ENCODE measurements around the gene SLMAP.

The SLMAP gene

GRCh38 chr3:57972531-57973111, 216.5 kb downstream of the SLMAP start:
- Histone ChIP-seq H3K4me2 (ENCODE audit: low read depth, low read length) (no peak overlapping the region), H3K27me3 (replicated peaks; ENCODE audit: insufficient read depth, low read length) (no peaks in the 10 kb centered on the region), H4K20me1 (ENCODE audit: insufficient read depth, low read length) (no peaks in the 10 kb centered on the region), H3K4me1 (ENCODE audit: low read length) (no peaks in the 10 kb centered on the region), H3K36me3 (replicated peaks; ENCODE audit: insufficient read depth, low read length) (no peaks in the 10 kb centered on the region), H3K27ac (ENCODE audit: low read length) (no peak overlapping the region), H3K4me3 (ENCODE audit: low read length) (no peak overlapping the region), H3K9me3 (replicated peaks; ENCODE audit: insufficient read depth, low read length) (no peaks in the 10 kb centered on the region), H2AFZ (ENCODE audit: low read length) (no peak overlapping the region), H3K9me2 (replicated peaks; ENCODE audit: insufficient read depth, low read length) (no peaks in the 10 kb centered on the region), H3F3A (ENCODE audit: insufficient read depth, low read length) (no peaks in the 10 kb centered on the region), H3K9ac (ENCODE audit: low read length) (no peak overlapping the region), H3K79me2 (ENCODE audit: low read length) (no peaks in the 10 kb centered on the region)
- no peak for TF ChIP-seq EZH2phosphoT487 (IDR thresholded peaks at IDR 0.05; ENCODE audit: low read length)
- no peak for DNase-seq

DNA sequence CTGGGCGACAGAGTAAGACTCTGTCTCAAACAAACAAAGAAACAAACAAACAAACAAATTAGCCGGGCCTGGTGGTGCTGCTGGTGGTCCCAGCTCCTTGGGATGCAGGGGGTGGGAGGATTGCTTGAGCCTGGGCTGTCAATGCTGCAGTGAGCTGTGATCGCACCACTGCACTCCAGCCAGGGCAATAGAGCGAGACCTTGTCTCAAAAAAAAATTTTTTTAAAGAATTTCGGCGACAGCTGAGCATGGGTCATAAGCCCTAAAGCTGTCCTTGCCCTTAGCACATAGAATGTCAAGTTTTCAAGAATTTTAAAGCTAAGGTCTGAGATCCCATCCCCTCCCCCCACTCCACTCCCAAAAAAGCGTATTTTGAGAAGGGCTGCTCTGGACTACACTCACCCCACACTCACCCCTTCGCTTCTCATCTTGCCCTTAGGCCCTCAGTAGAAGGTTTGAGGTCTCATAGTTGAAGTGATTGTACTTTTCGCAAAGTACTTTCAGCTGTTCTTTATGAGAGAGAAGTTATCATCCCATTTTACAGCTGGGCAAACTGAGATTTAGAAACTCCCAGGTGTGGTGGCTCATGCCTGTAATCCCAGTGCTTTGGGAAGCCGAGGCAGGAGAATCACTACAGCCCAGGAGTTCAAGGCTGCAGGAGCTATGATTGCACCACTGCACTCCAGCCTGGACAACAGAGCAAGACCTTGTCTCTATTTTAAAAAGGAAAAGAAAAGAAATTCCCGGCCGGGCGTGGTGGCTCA, 217.8 kb downstream of the SLMAP start:
- Histone ChIP-seq H3K36me3 (replicated peaks; ENCODE audit: insufficient read depth, low read length) (no peaks in the 10 kb centered on the region), H4K20me1 (ENCODE audit: insufficient read depth, low read length) (no peaks in the 10 kb centered on the region), H3K27me3 (replicated peaks; ENCODE audit: insufficient read depth, low read length) (no peaks in the 10 kb centered on the region), H2AFZ (ENCODE audit: low read length) (no peak overlapping the region), H3K4me3 (ENCODE audit: low read length) (no peak overlapping the region), H3F3A (ENCODE audit: insufficient read depth, low read length) (no peaks in the 10 kb centered on the region), H3K79me2 (ENCODE audit: low read length) (no peaks in the 10 kb centered on the region), H3K4me1 (ENCODE audit: low read length) (no peaks in the 10 kb centered on the region), H3K9ac (ENCODE audit: low read length) (no peak overlapping the region), H3K4me2 (ENCODE audit: low read depth, low read length) (no peak overlapping the region), H3K9me3 (replicated peaks; ENCODE audit: insufficient read depth, low read length) (no peaks in the 10 kb centered on the region), H3K9me2 (replicated peaks; ENCODE audit: insufficient read depth, low read length) (no peaks in the 10 kb centered on the region), H3K27ac (ENCODE audit: low read length) (no peak overlapping the region)
- no peak for DNase-seq
- TF ChIP-seq EZH2phosphoT487 (IDR thresholded peaks at IDR 0.05; ENCODE audit: low read length) = no peak
- TF ChIP-seq, protein P1, sequence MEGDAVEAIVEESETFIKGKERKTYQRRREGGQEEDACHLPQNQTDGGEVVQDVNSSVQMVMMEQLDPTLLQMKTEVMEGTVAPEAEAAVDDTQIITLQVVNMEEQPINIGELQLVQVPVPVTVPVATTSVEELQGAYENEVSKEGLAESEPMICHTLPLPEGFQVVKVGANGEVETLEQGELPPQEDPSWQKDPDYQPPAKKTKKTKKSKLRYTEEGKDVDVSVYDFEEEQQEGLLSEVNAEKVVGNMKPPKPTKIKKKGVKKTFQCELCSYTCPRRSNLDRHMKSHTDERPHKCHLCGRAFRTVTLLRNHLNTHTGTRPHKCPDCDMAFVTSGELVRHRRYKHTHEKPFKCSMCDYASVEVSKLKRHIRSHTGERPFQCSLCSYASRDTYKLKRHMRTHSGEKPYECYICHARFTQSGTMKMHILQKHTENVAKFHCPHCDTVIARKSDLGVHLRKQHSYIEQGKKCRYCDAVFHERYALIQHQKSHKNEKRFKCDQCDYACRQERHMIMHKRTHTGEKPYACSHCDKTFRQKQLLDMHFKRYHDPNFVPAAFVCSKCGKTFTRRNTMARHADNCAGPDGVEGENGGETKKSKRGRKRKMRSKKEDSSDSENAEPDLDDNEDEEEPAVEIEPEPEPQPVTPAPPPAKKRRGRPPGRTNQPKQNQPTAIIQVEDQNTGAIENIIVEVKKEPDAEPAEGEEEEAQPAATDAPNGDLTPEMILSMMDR (IDR thresholded peaks at IDR 0.05; ENCODE audit: low read length) = no peak
- TF ChIP-seq EZH2 (optimal IDR thresholded peaks at IDR 0.05; ENCODE audit: low read depth, low read length) = no peak

DNA sequence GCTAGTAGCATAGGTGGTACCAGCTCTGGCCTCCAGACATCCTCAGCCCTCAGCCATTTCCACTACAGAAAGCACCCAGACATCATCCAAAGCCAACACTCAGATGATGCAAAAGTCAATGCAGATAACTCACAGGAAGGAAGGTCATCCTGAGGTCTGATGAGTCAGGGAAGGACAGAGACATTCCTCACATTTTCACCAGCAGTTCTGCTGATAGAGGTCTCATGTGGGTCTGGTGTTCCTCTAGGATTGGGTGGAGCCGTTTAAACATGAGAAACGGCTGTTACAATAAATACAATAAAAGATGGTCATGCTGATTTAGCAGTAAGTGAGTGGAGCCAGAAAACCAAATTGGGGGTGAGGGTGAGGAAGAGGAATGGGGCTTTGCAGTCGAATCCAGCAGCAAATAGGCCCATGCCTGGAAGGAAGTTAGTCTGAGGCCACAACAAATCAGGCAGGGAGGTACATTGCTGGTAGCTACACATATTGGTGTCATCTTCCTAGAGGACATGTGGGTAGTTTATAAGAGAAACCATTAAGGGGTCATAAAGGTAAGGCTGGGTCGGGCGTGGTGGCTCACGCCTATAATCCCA, 218.8 kb downstream of the SLMAP start:
- TF ChIP-seq EZH2 (optimal IDR thresholded peaks at IDR 0.05; ENCODE audit: low read depth, low read length) (no peak), EZH2phosphoT487 (IDR thresholded peaks at IDR 0.05; ENCODE audit: low read length) (no peak)
- TF ChIP-seq, protein P1 (IDR thresholded peaks at IDR 0.05; ENCODE audit: low read length) = no peak
- H3K27ac ChIP-seq (ENCODE audit: low read length) = no peak overlapping the region
- no peak overlapping the region for H3K9ac ChIP-seq (ENCODE audit: low read length)
- no peak overlapping the region for H2AFZ ChIP-seq (ENCODE audit: low read length)
- H3K79me2 ChIP-seq (ENCODE audit: low read length) = no peaks in the 10 kb centered on the region
- no peaks in the 10 kb centered on the region for H3K9me2 ChIP-seq (replicated peaks; ENCODE audit: insufficient read depth, low read length)
- no peaks in the 10 kb centered on the region for H3K9me3 ChIP-seq (replicated peaks; ENCODE audit: insufficient read depth, low read length)
- H3K36me3 ChIP-seq (replicated peaks; ENCODE audit: insufficient read depth, low read length) = no peaks in the 10 kb centered on the region
- no peaks in the 10 kb centered on the region for H4K20me1 ChIP-seq (ENCODE audit: insufficient read depth, low read length)
- no peaks in the 10 kb centered on the region for H3K27me3 ChIP-seq (replicated peaks; ENCODE audit: insufficient read depth, low read length)
- DNase-seq = no peak
- no peaks in the 10 kb centered on the region for H3K4me1 ChIP-seq (ENCODE audit: low read length)
- no peaks in the 10 kb centered on the region for H3F3A ChIP-seq (ENCODE audit: insufficient read depth, low read length)
- no peak overlapping the region for H3K4me3 ChIP-seq (ENCODE audit: low read length)
- no peak overlapping the region for H3K4me2 ChIP-seq (ENCODE audit: low read depth, low read length)

Measured in MM.1S (cell line).